ENCODE measurements around the gene FAM47C.
A peak's percentile ranks its signal among the peaks of the same experiment; 100 is the strongest.
"Not testable (repeated sequence)": the region's sequence is repeated elsewhere in the genome, so short reads cannot be mapped to it uniquely, and the experiment has no call there.

Gene FAM47C

DNA sequence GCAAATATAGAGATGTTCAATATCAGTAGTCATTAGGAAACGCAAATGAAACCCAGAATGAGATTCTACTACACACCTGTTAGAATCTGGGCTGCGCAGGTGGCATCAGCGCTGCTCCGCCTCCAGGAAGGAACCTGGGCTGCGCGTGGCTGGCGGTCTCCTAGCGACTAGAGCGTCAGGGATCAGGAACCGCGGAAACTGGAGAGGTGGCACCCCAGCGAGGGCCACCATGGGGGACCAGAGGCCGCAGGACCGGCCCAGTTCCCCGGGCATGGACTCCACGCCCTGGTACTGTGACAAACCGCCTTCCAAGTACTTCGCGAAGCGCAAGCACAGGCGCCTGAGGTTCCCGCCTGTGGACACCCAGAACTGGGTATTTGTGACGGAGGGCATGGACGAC, at the start of gene FAM47C:
FAM47C (plus strand) TSS at position 185 of the 400 bp plus-strand sequence; CDS start at position 230, 45 bp downstream.
- not testable (repeated sequence) for H3K27me3 Mint-ChIP-seq (ENCODE audit: low read depth); H3K27ac Mint-ChIP-seq; H3K4me1 Mint-ChIP-seq (ENCODE audit: low read depth); H3K36me3 Mint-ChIP-seq (ENCODE audit: low read depth); H3K4me3 Mint-ChIP-seq; H3K9me3 Mint-ChIP-seq

DNA sequence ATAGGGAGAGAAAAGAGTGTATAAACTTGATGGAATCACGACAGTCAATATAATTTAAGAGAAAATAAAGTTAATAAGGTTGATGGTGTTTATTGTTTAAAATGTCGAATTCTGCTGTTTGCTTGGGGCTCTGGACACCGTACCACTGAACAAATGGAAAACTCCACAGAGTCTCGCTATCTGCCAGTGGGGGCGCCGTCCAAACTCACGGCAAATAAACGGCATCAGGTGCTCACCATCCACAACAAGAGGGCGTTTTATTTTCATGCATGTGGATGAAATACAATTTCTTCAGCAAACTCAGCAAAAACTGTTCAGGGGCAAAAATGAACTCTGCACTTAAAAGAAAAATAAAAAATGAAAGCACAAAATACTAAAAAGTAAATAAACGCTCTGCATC, 46.6 kb upstream of the FAM47C start:
- no peak overlapping the region for H3K27ac Mint-ChIP-seq
- peaks cover 13% of the 10 kb centered on the region for H3K27me3 Mint-ChIP-seq (ENCODE audit: low read depth)
- no peak overlapping the region for H3K4me3 Mint-ChIP-seq
- no peaks in the 10 kb centered on the region for H3K36me3 Mint-ChIP-seq (ENCODE audit: low read depth)
- H3K9me3 Mint-ChIP-seq = no peaks in the 10 kb centered on the region
- no peaks in the 10 kb centered on the region for H3K4me1 Mint-ChIP-seq (ENCODE audit: low read depth)

DNA sequence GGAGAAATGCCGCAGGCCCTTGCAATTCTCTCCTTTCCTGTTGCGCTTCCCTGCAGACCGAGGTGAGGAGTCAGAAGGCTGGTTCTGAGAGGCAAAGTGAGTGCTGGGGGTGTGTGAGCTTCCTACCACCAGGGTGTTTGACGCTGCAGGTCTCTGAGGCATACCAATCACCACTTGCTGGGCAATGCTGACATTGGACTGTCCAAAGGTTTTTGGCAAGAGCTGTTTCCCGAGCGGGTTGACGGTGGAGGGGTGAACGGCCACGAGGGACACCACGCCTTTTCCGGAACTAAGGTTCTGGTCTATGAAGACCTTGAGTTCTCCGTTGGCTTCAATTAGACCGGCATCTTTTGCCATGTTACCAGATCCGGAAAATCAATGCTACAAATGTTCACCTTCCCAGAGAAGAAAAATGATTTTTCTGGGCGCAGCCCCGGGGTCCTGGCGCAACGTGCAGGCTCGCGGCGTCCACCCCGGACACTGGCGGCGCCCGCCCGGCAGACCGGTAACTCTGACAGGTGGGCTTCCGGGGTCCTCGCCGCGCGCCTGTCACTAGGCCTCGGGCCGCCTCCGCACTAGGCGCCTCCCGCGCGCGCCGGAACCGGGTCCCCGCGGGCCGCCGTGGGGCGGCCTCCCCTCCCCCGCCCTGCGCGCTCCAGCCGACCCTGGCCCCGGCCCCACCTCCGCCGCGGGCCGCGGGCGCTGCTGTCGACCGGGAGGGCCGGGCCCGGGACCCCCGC, 44.9 kb upstream of the FAM47C start:
- Mint-ChIP-seq H3K9me3 (no peaks in the 10 kb centered on the region), H3K36me3 (ENCODE audit: low read depth) (no peaks in the 10 kb centered on the region), H3K4me3 (no peak overlapping the region), H3K4me1 (ENCODE audit: low read depth) (no peaks in the 10 kb centered on the region), H3K27ac (no peak overlapping the region), H3K27me3 (ENCODE audit: low read depth) (peaks cover 5% of the 10 kb centered on the region)

DNA sequence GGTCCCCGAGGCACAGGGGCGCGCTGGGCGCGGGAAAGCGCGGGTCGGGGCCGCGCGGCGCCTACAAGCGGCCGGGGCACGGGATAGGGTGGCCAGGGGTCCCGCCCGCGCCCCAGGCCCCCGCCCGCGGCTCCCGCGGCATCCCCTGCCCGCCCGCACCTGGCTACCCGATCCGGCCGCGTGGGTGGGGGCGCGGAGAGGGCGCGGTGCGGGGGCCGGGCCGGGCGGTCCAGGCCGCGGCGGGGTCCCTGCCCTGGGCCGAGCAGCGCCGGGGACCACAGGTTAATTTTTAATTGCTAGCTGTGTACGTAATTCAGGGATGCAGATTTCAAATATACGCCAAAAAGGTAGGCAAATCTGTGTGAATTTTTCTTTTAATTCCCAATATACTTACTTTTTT, 44.3 kb upstream of the FAM47C start:
- H3K4me1 Mint-ChIP-seq (ENCODE audit: low read depth) = no peaks in the 10 kb centered on the region
- no peaks in the 10 kb centered on the region for H3K36me3 Mint-ChIP-seq (ENCODE audit: low read depth)
- no peaks in the 10 kb centered on the region for H3K9me3 Mint-ChIP-seq

DNA sequence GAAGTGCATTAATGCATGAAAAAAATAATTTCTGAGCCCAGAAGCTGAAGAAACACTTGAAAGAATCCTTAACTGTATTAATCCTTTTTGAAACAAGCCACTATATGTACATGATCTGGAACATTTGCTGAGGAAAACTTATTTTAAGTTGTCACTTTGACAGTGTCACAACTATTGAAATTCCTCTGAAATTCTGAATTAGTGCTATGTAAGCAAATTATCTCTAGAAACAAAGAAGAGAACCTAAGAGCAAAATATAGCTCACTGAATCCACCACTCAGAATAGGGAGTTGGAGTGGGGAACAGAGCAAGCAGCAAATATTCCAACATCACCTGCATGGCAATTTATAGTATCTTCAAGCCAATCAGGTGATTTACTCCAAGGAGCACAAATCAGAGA, 34.6 kb upstream of the FAM47C start:
- H3K36me3 Mint-ChIP-seq (ENCODE audit: low read depth) = no peaks in the 10 kb centered on the region
- H3K27me3 Mint-ChIP-seq (ENCODE audit: low read depth) = no peaks in the 10 kb centered on the region
- no peaks in the 10 kb centered on the region for H3K9me3 Mint-ChIP-seq
- no peak overlapping the region for H3K27ac Mint-ChIP-seq
- no peak overlapping the region for H3K4me3 Mint-ChIP-seq
- no peaks in the 10 kb centered on the region for H3K4me1 Mint-ChIP-seq (ENCODE audit: low read depth)

More for the DNA sequence above, 44.3 kb upstream of the FAM47C start:
- Mint-ChIP-seq H3K4me3 (no peak overlapping the region), H3K27ac (no peak overlapping the region), H3K27me3 (ENCODE audit: low read depth) (no peaks in the 10 kb centered on the region)

DNA sequence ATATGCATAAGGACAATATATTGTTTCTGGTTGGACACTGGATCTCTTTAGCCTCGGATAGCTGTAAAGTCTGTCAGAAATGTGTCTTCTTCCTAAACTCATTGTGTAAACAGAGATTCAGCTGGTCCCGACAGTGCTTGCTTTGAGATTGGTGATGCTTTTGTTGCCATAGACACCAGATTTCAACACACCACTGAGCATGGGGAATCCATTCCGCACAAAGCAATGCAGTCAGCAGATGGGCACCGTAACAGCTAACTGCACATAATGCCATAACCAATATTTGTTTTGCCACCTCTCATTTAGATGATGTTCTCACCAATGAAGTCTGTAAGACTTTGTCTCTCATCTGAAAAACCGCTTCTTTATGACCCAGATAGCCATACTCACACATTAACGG, 33.3 kb upstream of the FAM47C start:
- Mint-ChIP-seq H3K27me3 (ENCODE audit: low read depth) (no peaks in the 10 kb centered on the region), H3K4me1 (ENCODE audit: low read depth) (no peaks in the 10 kb centered on the region), H3K36me3 (ENCODE audit: low read depth) (no peaks in the 10 kb centered on the region), H3K9me3 (no peaks in the 10 kb centered on the region), H3K4me3 (no peak overlapping the region), H3K27ac (no peak overlapping the region)

DNA sequence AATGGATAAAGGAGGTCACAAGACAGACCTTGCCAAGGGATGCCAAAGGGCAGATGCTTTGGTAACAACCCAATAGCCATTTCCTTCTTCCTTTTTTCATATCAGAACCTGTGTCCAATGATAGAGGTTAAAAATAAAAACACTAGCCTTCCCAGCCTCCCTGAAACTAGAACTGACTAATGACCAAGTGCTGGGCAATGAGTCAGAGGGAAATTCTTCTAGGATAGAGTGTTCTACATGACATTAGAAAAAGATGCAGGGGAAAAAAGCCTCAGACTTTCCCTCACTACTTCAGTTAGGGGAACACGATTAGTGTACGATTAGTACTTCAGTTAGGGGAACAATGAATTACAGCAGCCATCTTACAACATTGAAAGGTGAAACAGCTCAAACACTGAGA, 29.3 kb upstream of the FAM47C start:
- H3K9me3 Mint-ChIP-seq = no peaks in the 10 kb centered on the region
- no peak overlapping the region for H3K4me3 Mint-ChIP-seq
- H3K4me1 Mint-ChIP-seq (ENCODE audit: low read depth) = no peaks in the 10 kb centered on the region
- no peaks in the 10 kb centered on the region for H3K36me3 Mint-ChIP-seq (ENCODE audit: low read depth)
- H3K27me3 Mint-ChIP-seq (ENCODE audit: low read depth) = no peaks in the 10 kb centered on the region
- H3K27ac Mint-ChIP-seq = no peak overlapping the region

DNA sequence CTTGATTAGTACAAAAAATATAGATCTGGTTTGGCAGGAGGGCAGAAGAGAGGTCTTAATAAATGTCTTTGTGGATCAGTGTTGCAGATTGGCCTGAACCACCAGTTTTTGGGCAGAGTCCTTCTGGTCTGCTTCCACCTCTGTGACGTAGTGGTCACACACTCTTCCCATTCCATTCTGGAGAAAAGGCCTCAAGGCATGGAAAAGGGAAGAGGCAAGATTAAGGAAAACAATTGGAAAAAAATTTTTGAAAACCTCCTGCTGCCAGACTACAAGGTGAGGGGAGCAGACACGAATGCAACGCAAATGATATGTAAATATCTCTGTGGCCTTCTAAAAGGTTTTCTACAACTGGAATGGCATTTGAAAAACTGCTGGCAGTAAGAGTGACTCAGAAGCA, 24.3 kb upstream of the FAM47C start:
- no peaks in the 10 kb centered on the region for H3K9me3 Mint-ChIP-seq
- no peaks in the 10 kb centered on the region for H3K36me3 Mint-ChIP-seq (ENCODE audit: low read depth)
- H3K27me3 Mint-ChIP-seq (ENCODE audit: low read depth) = peaks cover 5% of the 10 kb centered on the region
- no peak overlapping the region for H3K27ac Mint-ChIP-seq
- H3K4me3 Mint-ChIP-seq = no peak overlapping the region
- H3K4me1 Mint-ChIP-seq (ENCODE audit: low read depth) = peaks cover 2% of the 10 kb centered on the region

DNA sequence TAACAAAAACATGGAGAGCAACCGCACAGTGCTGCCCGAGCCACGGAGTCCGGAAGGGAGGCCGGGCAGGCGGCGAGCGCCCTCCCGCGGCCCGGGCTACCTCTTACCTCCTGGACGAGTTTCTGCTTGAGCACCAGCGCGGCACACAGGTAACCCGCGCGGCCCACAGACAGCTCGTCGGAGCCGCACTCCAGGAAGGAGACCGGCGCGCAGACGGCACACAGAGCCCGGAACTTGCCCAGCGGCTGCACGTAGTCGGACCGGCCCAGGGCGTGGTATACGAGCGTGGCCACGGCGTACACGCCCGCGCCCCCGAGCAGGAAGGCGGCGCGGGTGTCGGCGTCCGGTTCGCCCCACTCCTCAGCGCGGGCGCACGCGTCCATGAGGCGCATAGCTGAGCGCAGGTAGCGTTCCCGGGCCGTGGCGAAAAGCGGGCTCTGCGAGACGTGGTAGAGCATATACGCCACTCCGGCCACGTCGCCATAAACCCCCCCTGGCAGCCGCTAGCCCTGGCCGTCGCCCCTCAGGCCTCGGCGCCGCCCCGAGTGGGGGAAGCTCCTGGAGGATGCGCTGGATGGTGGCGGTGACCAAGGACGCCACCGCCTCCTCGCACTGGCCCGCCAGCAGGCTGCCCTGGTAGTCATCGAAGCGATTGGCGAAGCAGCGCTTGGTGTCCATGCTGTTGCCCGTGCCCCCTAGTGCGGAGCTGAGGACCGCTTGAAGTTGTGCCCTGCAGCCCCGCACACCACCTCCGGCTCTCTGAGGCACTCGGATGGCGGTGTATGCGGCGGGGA, 22.6 kb upstream of the FAM47C start:
- H3K36me3 Mint-ChIP-seq (ENCODE audit: low read depth); H3K4me1 Mint-ChIP-seq (ENCODE audit: low read depth); H3K27me3 Mint-ChIP-seq (ENCODE audit: low read depth); H3K9me3 Mint-ChIP-seq; H3K27ac Mint-ChIP-seq: not testable (repeated sequence)
- H3K4me3 Mint-ChIP-seq = peak overlapping the region; percentile 41

DNA sequence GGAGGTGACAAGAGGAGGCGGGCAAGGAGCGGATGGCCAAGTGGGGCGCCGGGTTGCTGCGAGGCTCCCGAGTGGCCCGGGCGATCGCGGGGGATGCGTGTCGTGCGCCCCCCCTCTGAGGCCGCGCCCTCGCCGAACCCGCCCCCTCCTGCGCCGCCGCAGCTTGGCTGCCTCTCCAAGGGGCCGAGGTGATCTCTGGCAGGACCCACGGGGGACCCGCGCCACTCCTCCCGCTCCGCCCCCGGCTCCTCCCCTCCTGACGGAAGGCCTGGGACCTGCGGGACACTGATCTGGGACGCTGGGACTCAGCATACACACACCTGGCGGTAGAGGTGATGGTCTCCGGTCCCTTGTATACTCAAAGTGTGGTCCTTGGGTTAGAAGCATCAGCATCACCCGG, 21.9 kb upstream of the FAM47C start:
- Mint-ChIP-seq H3K4me1 (ENCODE audit: low read depth) (peaks cover 2% of the 10 kb centered on the region), H3K4me3 (no peak overlapping the region), H3K27me3 (ENCODE audit: low read depth) (peaks cover 5% of the 10 kb centered on the region), H3K27ac (no peak overlapping the region), H3K9me3 (no peaks in the 10 kb centered on the region), H3K36me3 (ENCODE audit: low read depth) (no peaks in the 10 kb centered on the region)

DNA sequence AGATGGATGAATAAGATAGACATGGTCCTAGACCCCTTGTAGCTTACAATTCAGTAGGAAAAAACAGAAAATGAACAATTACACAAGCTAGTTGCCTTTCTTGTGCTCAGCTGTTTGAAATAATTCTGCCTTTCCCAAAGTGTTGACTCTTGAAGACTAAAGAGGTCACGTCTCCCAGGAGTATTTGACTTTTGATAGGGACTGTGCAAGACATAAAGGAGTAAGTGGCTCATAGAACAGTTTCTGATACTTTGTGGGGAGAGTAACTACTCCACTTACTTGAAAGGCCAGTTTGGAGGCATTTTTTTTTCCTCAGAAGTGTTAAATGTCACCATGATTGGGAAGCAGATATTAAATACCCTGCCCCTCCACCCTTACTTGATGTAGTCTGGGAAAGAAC, 21.0 kb upstream of the FAM47C start:
- H3K27ac Mint-ChIP-seq; H3K4me1 Mint-ChIP-seq (ENCODE audit: low read depth); H3K9me3 Mint-ChIP-seq; H3K4me3 Mint-ChIP-seq; H3K27me3 Mint-ChIP-seq (ENCODE audit: low read depth); H3K36me3 Mint-ChIP-seq (ENCODE audit: low read depth): not testable (repeated sequence)

DNA sequence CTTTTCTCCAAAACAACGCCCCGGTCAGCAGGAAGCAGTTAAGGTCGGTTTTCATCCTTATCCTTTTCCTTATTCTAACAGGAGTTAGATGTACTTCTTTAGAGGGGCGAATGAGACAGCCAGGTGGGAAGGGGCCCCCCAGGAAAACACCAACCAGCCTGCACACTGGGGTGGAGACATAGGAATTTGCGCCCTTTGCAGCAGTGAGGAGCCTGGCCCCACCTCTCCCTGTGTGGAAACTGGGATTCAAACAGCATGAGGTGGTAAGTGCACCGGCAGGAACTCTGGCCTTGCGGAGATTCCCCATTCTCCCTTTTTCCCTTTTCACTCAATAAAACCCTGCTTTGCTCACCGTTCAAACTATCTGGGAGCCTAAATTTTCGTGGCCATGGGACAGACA, 8.0 kb upstream of the FAM47C start:
- Mint-ChIP-seq H3K9me3 (no peaks in the 10 kb centered on the region), H3K27ac (no peak overlapping the region), H3K36me3 (ENCODE audit: low read depth) (no peaks in the 10 kb centered on the region), H3K4me1 (ENCODE audit: low read depth) (no peaks in the 10 kb centered on the region), H3K27me3 (ENCODE audit: low read depth) (no peaks in the 10 kb centered on the region), H3K4me3 (no peak overlapping the region)

DNA sequence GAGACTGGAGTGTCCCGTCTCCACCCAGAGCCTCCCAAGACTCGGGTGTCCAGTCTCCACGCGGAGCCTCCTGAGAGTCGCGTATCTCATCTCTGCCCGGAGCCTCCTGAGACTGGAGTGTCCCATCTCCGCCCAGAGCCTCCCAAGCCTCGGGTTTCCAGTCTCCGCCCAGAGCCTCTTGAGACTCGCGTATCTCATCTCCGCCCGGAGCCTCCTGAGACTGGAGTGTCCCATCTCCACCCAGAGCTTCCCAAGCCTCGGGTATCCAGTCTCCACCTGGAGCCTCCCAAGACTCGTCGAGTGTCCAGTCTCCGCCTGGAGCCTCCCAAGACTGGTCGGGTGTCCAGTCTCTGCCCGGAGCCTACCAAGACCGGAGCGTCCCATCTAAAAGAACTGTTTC, 2.3 kb downstream of the FAM47C start:
- no peaks in the 10 kb centered on the region for H3K27me3 Mint-ChIP-seq (ENCODE audit: low read depth)
- H3K4me1 Mint-ChIP-seq (ENCODE audit: low read depth) = no peaks in the 10 kb centered on the region
- H3K9me3 Mint-ChIP-seq = no peaks in the 10 kb centered on the region
- H3K27ac Mint-ChIP-seq = no peak overlapping the region
- no peaks in the 10 kb centered on the region for H3K36me3 Mint-ChIP-seq (ENCODE audit: low read depth)
- no peak overlapping the region for H3K4me3 Mint-ChIP-seq

DNA sequence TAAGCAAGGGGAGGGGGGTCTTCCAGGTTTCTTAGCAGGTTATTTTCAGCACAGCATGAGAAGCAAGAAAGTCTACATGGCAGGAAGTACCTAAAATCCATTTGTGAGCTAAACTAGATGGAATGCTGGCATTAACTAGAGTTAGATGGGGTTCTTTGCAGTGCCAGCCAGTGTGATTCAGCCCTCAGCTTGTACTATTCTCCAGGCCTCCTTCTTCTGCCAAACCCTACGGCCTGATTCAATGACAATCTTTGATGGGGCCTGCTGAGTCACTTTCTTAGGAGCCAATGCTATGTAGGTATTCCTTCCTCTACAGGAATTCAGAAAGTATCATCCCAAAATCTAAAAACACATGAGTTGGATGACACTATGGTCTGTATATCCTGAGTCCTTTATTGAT, 26.1 kb downstream of the FAM47C start:
- H3K27ac Mint-ChIP-seq; H3K36me3 Mint-ChIP-seq (ENCODE audit: low read depth); H3K4me3 Mint-ChIP-seq; H3K27me3 Mint-ChIP-seq (ENCODE audit: low read depth); H3K4me1 Mint-ChIP-seq (ENCODE audit: low read depth); H3K9me3 Mint-ChIP-seq: not testable (repeated sequence)

DNA sequence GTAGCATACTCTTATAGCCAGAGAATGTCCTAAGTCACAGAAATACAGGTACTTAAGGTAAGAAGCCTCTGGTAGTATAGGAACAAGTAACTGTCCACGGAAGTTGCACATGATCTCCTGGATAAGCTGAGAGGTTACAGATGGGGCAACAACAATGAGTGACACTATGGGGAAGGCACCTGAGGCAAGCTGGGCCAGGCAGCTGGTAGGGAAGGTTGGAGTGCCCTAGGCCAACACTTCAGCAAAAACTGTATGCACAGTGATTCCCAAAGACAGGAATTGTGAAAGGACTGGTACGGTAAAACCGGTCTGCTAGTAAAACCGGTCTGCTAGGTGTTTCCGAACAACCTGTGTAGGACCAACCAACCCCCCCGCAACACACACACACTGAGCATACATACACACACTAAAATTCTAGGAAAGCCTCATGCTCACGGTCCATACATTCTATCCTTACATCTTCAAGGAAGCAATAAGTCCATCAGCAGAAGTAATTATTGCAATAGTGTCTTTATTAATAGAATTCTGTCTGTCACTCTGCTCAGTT, 28.6 kb downstream of the FAM47C start:
- H3K27ac Mint-ChIP-seq; H3K4me3 Mint-ChIP-seq; H3K27me3 Mint-ChIP-seq (ENCODE audit: low read depth); H3K9me3 Mint-ChIP-seq; H3K36me3 Mint-ChIP-seq (ENCODE audit: low read depth); H3K4me1 Mint-ChIP-seq (ENCODE audit: low read depth): not testable (repeated sequence)

Measured in T-helper 1 cell treated with Interleukin-12 subunit alpha and Interleukin-12 subunit beta and Interleukin-4 antibody, amounts not matched to agents 30 μg/mL and 1 μg/mL, for 36 hours (primary cell).